Panc1 (cell line): ENCODE results near the gene ANK3. TPM values are rescaled to one million over a fixed set of nuclear protein-coding genes. Genes with fewer than 3 reads are reported as not detected.

Source experiments
- ATAC-seq: fragments of 200-7000 bp; cut with Tn5 transposase; 2 replicates; pipeline ENCODE4 v1.9.1; 2020; ENCODE audit warnings: mild to moderate bottlenecking, moderate library complexity
- BruUV-seq: library from RNA; stranded (reverse); fragments of 400-500 nt; replicated peaks from 2 replicates; lab custom pipeline; 2021; lab: Mats Ljungman, UMichigan
- CTCF ChIA-PET: fragments of 300-600 bp; sonication (Branson Sonifier 250); formaldehyde crosslinking; loops from one replicate; lab custom pipeline; 2022; ENCODE audit warnings: antibody characterized with exemption; lab: Charles Lee
- POLR2A ChIA-PET: fragments of 300-600 bp; sonication (Branson Sonifier 250); formaldehyde crosslinking; loops from one replicate; lab custom pipeline; 2022; ENCODE audit warnings: antibody characterized with exemption; lab: Charles Lee
- DNase-seq: peaks from one replicate; pipeline ENCODE4 v3.0.0-alpha.2; 2010; ENCODE audit warnings: low read depth, low spot score
- H3K27ac ChIP-seq: 2 replicates; pipeline ENCODE4 v1.5.1; 2011; ENCODE audit warnings: mild to moderate bottlenecking, low read length, inconsistent platforms
- H3K27me3 ChIP-seq: fragments of 200-500 bp; sonication (Bioruptor generic); 2 replicates; pipeline ENCODE4 v1.6.0; 2014; ENCODE audit warnings: low read length, inconsistent platforms; ENCODE audit not compliant: control insufficient read depth, insufficient read depth
- H3K36me3 ChIP-seq: fragments of 200-500 bp; sonication (Bioruptor generic); 2 replicates; pipeline ENCODE4 v1.5.1; 2014; ENCODE audit warnings: inconsistent platforms, mild to moderate bottlenecking, low read length, moderate library complexity; ENCODE audit not compliant: control insufficient read depth, insufficient read depth
- H3K4me1 ChIP-seq: 2 replicates; pipeline ENCODE4 v1.5.1; 2011; ENCODE audit warnings: inconsistent platforms, mild to moderate bottlenecking, low read length, moderate library complexity; ENCODE audit not compliant: control insufficient read depth, insufficient read depth
- H3K4me3 ChIP-seq, 2 experiments: 2 replicates each; pipeline ENCODE4 v1.5.1; 2011 to 2012; ENCODE audit warnings: low read depth in 2 of 2, low read length in 2 of 2, mild to moderate bottlenecking in 2 of 2, inconsistent platforms in 1 of 2, moderate library complexity in 1 of 2
- H3K9me3 ChIP-seq: fragments of 200-500 bp; sonication (Bioruptor generic); 2 replicates; pipeline ENCODE4 v1.5.1; 2014; ENCODE audit warnings: low read depth, mild to moderate bottlenecking, inconsistent platforms, low read length, moderate library complexity; ENCODE audit not compliant: control insufficient read depth, insufficient read depth
- POLR2AphosphoS5 ChIP-seq: IDR thresholded peaks from 2 replicates; pipeline ENCODE4 v1.6.1; 2012; ENCODE audit warnings: mild to moderate bottlenecking, low read depth, low read length, moderate library complexity
- SIN3A ChIP-seq: IDR thresholded peaks from 2 replicates; pipeline ENCODE4 v1.6.1; 2012; ENCODE audit warnings: low read depth, mild to moderate bottlenecking, low read length, moderate library complexity, borderline replicate concordance; ENCODE audit not compliant: insufficient read depth
- TCF7L2 ChIP-seq: IDR thresholded peaks from 2 replicates; pipeline ENCODE4 v1.6.1; 2011; ENCODE audit warnings: mild to moderate bottlenecking, low read depth, low read length, inconsistent platforms
- in situ Hi-C: cut with HindIII; loops from 2 replicates; pipeline ENCODE4 v1.10.0; 2016; ENCODE audit warnings: low sequenced_read_pairs, low pct_unique_long_range_greater_than_20kb
- intact Hi-C: fragments of 100-400 bp; cut with micrococcal nuclease; formaldehyde crosslinking; loops from one replicate; pipeline ENCODE4 v1.10.0; 2022; ENCODE audit not compliant: unreplicated experiment
- total RNA-seq: library from RNA; stranded (reverse); gene quantifications from one replicate; pipeline ENCODE4 v1.2.1, GENCODE V29; 2021; ENCODE audit not compliant: unreplicated experiment
- TF ChIP-seq, protein P1 (sequence below): fragments of 450-650 bp; IDR thresholded peaks from 2 replicates; pipeline ENCODE4 v1.5.1; 2017; ENCODE audit warnings: mild to moderate bottlenecking
- TF ChIP-seq, protein P2 (sequence below), 2 experiments: IDR thresholded peaks; 2 replicates each; pipeline ENCODE4 v1.6.1; 2011 to 2012; ENCODE audit warnings: low read depth in 2 of 2, control low read depth in 1 of 2, low read length in 1 of 2, mild to moderate bottlenecking in 1 of 2, moderate library complexity in 1 of 2; ENCODE audit not compliant: insufficient read depth in 1 of 2

ANK3 gene
- total RNA-seq, 1 experiment from 2014 or later, result 2.5 TPM

DNA sequence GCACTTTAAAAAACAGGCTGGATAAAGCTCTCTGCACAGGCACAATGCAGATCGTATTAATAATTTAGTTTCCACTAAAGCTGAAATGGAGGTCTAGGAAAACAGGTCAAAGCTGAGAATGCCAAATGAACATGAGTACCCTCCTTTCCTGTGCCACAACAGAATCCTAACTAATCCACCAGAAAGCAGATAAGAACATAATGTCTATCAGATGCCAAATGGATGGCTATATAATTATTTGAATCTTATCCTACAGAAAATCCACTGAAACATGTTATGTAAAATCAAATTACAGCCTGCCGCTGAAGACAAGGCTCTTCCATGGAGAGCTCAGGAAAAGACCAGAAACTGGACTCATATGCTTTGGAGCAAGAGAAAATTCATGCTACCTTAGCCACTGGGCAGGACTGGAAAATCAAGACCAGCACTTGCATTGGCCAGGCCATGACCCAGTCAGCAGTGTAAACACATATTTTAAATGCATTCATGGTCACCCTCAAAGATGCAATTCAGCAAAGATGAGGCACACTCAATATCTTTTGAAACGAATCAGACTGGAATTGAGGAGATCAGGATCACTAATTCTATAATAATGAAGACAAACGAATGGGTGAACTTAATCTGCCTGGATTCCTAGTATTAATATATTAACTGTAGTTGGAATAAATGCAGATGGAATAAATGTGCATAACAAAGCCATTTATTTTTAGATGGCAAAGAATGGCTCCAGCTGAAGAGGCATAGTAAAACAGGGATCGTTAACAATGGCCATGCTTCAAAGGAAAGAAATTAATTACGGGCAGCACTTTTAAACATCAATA, 13.2 kb downstream of the ANK3 start:
- Histone ChIP-seq H3K27me3 (peaks cover under 1% of the 10 kb centered on the region; the same call in 1 of the 2 replicates), H3K36me3 (no peaks in the 10 kb centered on the region), H3K9me3 (no peaks in the 10 kb centered on the region), H3K27ac (no peak overlapping the region), H3K4me3 (no peak overlapping the region), H3K4me1 (no peaks in the 10 kb centered on the region)
- ChIA-PET CTCF (interaction anchor here (0.5 kb wide), 1 partner anchor 273 kb away, joined by 3 read pairs; no protein-coding TSS in a partner anchor), POLR2A (no interaction called here)
- intact Hi-C loops, result no loop called here
- in situ Hi-C loops, result no loop called here
- no peak for TF ChIP-seq SIN3A
- no peak for TF ChIP-seq POLR2AphosphoS5
- no peak for TF ChIP-seq TCF7L2
- TF ChIP-seq, protein P1, sequence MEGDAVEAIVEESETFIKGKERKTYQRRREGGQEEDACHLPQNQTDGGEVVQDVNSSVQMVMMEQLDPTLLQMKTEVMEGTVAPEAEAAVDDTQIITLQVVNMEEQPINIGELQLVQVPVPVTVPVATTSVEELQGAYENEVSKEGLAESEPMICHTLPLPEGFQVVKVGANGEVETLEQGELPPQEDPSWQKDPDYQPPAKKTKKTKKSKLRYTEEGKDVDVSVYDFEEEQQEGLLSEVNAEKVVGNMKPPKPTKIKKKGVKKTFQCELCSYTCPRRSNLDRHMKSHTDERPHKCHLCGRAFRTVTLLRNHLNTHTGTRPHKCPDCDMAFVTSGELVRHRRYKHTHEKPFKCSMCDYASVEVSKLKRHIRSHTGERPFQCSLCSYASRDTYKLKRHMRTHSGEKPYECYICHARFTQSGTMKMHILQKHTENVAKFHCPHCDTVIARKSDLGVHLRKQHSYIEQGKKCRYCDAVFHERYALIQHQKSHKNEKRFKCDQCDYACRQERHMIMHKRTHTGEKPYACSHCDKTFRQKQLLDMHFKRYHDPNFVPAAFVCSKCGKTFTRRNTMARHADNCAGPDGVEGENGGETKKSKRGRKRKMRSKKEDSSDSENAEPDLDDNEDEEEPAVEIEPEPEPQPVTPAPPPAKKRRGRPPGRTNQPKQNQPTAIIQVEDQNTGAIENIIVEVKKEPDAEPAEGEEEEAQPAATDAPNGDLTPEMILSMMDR, result no peak
- TF ChIP-seq, protein P2, sequence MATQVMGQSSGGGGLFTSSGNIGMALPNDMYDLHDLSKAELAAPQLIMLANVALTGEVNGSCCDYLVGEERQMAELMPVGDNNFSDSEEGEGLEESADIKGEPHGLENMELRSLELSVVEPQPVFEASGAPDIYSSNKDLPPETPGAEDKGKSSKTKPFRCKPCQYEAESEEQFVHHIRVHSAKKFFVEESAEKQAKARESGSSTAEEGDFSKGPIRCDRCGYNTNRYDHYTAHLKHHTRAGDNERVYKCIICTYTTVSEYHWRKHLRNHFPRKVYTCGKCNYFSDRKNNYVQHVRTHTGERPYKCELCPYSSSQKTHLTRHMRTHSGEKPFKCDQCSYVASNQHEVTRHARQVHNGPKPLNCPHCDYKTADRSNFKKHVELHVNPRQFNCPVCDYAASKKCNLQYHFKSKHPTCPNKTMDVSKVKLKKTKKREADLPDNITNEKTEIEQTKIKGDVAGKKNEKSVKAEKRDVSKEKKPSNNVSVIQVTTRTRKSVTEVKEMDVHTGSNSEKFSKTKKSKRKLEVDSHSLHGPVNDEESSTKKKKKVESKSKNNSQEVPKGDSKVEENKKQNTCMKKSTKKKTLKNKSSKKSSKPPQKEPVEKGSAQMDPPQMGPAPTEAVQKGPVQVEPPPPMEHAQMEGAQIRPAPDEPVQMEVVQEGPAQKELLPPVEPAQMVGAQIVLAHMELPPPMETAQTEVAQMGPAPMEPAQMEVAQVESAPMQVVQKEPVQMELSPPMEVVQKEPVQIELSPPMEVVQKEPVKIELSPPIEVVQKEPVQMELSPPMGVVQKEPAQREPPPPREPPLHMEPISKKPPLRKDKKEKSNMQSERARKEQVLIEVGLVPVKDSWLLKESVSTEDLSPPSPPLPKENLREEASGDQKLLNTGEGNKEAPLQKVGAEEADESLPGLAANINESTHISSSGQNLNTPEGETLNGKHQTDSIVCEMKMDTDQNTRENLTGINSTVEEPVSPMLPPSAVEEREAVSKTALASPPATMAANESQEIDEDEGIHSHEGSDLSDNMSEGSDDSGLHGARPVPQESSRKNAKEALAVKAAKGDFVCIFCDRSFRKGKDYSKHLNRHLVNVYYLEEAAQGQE (IDR thresholded peaks at IDR 0.05; ENCODE audit: insufficient read depth in 1 of 2, low read depth in 2 of 2, low read length in 1 of 2), result no peak
- no TSS peak for BruUV-seq
- no peak for DNase-seq
- ATAC-seq, result no peak

DNA sequence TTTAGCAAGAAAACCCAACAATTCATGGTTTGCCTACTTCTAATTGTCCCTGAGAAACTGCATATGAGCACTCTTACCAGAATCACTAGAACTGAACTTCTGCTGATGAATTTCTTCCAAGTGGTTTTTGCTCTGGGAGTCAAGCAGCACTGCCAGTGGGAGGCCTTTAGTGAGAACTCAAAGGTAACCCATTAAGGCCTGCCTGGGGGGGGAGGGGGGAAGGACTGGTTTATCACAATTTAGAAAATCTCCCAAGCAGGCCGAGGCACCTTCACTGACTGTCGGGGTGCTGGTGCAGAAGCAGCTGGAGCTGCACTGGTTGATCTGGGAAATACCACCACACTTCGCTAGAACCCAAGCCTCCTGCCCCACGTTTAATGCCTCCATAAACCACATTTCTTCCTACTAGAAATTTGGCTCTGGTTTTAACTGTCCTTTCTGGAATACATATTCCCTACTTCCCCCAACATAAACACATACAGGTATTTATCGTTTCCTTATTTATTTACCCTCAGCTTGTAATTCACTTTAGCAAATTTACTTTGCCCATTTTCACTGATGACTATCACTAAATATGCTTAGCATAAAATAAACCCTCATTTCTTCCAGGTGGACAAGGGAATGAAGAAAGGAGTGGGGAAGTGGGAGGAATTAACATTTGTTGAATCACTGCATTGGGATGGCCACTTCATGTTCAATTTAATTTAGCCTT, 14.2 kb downstream of the ANK3 start:
- H3K36me3 ChIP-seq, result no peaks in the 10 kb centered on the region
- peaks cover 4% of the 10 kb centered on the region for H3K27me3 ChIP-seq
- no peak overlapping the region for H3K4me3 ChIP-seq
- ChIA-PET POLR2A (no interaction called here), CTCF (no interaction called here)
- BruUV-seq, result no TSS peak
- H3K9me3 ChIP-seq, result no peaks in the 10 kb centered on the region
- H3K27ac ChIP-seq, result no peak overlapping the region
- in situ Hi-C loops (no loop called here), intact Hi-C loops (no loop called here)
- DNase-seq (no peak), ATAC-seq (no peak)
- no peaks in the 10 kb centered on the region for H3K4me1 ChIP-seq
- no peak for TF ChIP-seq SIN3A
- TF ChIP-seq, protein P2 (IDR thresholded peaks at IDR 0.05; ENCODE audit: insufficient read depth in 1 of 2, low read depth in 2 of 2, low read length in 1 of 2), result no peak
- TF ChIP-seq, protein P1, result no peak
- no peak for TF ChIP-seq TCF7L2
- no peak for TF ChIP-seq POLR2AphosphoS5
